Measurements from ENCODE around the gene DUSP11.

Gene DUSP11

DNA sequence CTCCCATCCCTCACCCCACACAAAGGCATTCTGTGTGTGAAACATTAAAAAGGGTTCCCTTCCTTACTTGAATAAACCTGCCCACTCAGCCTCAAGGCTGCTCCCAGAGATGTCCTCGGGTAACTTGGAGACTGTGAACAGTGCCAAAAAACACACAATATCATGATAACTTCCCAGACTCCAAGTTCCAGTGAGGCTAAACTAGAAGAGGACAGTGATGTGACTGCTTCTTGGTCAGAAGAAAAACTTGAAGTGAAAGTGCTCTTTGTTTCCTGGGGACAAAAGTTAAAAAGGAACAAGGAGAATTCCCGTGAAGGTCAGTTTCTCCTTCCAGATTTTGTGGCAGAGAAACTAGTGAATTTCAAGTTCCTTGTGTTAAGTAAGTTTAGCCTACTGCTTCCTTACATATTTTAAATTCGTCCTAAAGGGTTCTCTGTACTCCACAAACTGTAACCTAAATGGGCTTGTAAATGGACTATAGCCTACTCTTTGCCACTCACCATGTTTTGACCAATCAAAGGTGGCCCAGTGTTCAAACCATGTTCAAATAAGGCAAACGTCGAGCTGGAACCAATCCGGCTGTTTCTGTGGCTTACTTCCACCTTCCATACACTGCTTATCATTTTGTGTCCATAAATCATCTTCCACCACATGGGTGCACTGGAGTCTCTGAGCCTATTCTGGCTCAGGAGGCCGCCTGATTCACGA is 63.2 kb downstream of the DUSP11 start:
- DNase-seq: no peak

DNA sequence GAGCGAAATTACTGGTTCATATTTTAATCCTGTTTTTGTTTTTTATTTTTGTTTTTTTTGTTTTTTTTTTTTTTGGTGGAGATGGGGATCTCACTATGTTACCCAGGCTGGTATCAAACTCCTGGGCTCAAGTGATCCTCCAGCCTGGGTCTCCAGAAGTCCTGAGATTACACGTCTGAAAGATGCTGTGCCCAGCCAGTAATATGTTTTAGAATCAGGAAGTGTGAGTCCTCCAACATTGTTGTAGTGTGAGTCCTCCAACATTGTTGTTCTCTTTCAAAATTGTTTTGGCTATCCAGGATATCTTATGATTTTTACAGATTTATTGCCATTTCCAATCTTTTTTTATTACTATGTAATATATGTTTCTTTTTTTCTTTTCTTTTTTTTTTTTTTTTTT is 65.8 kb downstream of the DUSP11 start:
- DNase-seq: no peak

Measured in NCI-H526 treated with DMSO at 0.1 percent for 48 hours (cell line).